ENCODE measurements around the gene ANKS6. TPM values are rescaled to one million over a fixed set of nuclear protein-coding genes. Genes with fewer than 3 reads are reported as not detected.
A peak's percentile ranks its signal among the peaks of the same experiment; 100 is the strongest.

ANKS6 gene
- total RNA-seq, 1 experiment from 2014 or later, result 46.3 TPM

DNA sequence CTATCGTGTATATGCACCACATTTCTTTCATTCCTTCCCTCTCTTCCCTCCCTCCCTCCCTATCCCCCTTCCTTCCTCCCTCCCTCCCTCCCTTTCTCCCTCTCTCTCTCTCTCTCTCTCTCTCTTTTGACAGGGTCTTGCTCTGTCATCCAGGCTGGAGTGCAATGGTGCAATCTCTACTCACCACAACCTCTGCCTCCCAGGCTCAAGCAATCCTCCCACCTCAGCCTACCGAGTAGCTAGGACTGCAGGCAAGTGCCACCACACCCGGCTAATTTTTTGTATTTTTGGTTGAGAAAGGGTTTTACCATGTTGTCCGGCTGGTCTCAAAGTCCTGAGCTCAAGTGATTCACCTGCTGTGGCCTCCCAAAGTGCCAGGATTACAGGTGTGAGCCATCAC, 1.1 kb upstream of the ANKS6 start:
- no peaks in the 10 kb centered on the region for H3K27me3 ChIP-seq (ENCODE audit: insufficient read depth, low read length)
- H3T11ph ChIP-seq (ENCODE audit: low read length), result no peak overlapping the region
- no peak overlapping the region for H4K8ac ChIP-seq (replicated peaks; ENCODE audit: insufficient read length, low read depth, low read length)
- Mint-ChIP-seq H3K4me3 (peak overlapping the region; percentile 25 to 60; a peak in 2 of 5 replicates), H3K4me1 (peaks cover 40 to 52% of the 10 kb centered on the region in 2 experiments), H3K27ac (no peak overlapping the region), H3K36me3 (ENCODE audit: insufficient read depth in 1 of 3, low read depth in 3 of 3) (peaks cover 8 to 16% (median 10%) of the 10 kb centered on the region in 3 experiments; a peak in 6 of 7 replicates), H3K9me3 (peaks cover 9 to 13% of the 10 kb centered on the region in 2 experiments), H3K27me3 (ENCODE audit: low read depth) (peaks cover 15% of the 10 kb centered on the region)
- WGBS (ENCODE audit: extremely low coverage, insufficient read length, low lambda C conversion rate), result no CpG with 5 or more reads among the region's 4 CpGs
- no peak overlapping the region for H3K18ac ChIP-seq (ENCODE audit: insufficient read length, low read depth, low read length)
- H3K56ac ChIP-seq (ENCODE audit: insufficient read length, low read depth, low read length), result no peak overlapping the region
- no peaks in the 10 kb centered on the region for H4K20me1 ChIP-seq (ENCODE audit: control insufficient read depth, insufficient read depth, insufficient read length)
- H2AFZ ChIP-seq (ENCODE audit: low read length), result no peak overlapping the region
- H3K79me2 ChIP-seq (ENCODE audit: insufficient read depth, low read length), result peaks cover 6% of the 10 kb centered on the region; the same call in 1 of the 2 replicates
- H4K5ac ChIP-seq (ENCODE audit: insufficient read length, low read depth, low read length), result no peak overlapping the region
- H3K14ac ChIP-seq (ENCODE audit: insufficient read depth, low read length), result no peak overlapping the region
- no peak overlapping the region for H2BK120ac ChIP-seq (ENCODE audit: low read depth, low read length, poor library complexity, severe bottlenecking)
- H3K4me2 ChIP-seq (ENCODE audit: insufficient read depth, insufficient read length, low read length), result no peak overlapping the region
- no peak overlapping the region for H3K4ac ChIP-seq (ENCODE audit: low read depth, low read length)
- H2BK20ac ChIP-seq (ENCODE audit: low read depth, low read length, poor library complexity, severe bottlenecking), result no peak overlapping the region
- peaks cover 8% of the 10 kb centered on the region for H3K23me2 ChIP-seq (ENCODE audit: insufficient read length, low read depth, low read length, poor library complexity, severe bottlenecking)
- TF ChIP-seq, protein P1, sequence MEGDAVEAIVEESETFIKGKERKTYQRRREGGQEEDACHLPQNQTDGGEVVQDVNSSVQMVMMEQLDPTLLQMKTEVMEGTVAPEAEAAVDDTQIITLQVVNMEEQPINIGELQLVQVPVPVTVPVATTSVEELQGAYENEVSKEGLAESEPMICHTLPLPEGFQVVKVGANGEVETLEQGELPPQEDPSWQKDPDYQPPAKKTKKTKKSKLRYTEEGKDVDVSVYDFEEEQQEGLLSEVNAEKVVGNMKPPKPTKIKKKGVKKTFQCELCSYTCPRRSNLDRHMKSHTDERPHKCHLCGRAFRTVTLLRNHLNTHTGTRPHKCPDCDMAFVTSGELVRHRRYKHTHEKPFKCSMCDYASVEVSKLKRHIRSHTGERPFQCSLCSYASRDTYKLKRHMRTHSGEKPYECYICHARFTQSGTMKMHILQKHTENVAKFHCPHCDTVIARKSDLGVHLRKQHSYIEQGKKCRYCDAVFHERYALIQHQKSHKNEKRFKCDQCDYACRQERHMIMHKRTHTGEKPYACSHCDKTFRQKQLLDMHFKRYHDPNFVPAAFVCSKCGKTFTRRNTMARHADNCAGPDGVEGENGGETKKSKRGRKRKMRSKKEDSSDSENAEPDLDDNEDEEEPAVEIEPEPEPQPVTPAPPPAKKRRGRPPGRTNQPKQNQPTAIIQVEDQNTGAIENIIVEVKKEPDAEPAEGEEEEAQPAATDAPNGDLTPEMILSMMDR (conservative IDR thresholded peaks at IDR 0.05), result no peak
- H3K23ac ChIP-seq (ENCODE audit: insufficient read length, low read depth, low read length), result no peak overlapping the region
- H2BK12ac ChIP-seq (ENCODE audit: insufficient read length, low read depth, low read length), result no peak overlapping the region
- no peaks in the 10 kb centered on the region; the same call in 1 of the 2 replicates for H3K4me1 ChIP-seq (ENCODE audit: insufficient read depth, low read length)
- no peak overlapping the region for H3K9ac ChIP-seq (ENCODE audit: extremely low read depth, insufficient read length, low read length)
- no peaks in the 10 kb centered on the region for H3K9me3 ChIP-seq (ENCODE audit: control insufficient read depth, low read depth, low read length)
- H4K91ac ChIP-seq (ENCODE audit: insufficient read length, low read depth, low read length), result no peak overlapping the region
- DNase-seq, result no peak
- no peak overlapping the region for H2BK15ac ChIP-seq (ENCODE audit: low read depth, low read length)
- no peak overlapping the region for H3K27ac ChIP-seq (ENCODE audit: insufficient read length, low read depth, low read length)
- no peak overlapping the region for H2AK5ac ChIP-seq (ENCODE audit: insufficient read length, low read length)
- no peaks in the 10 kb centered on the region for H3K79me1 ChIP-seq (ENCODE audit: insufficient read depth, low read depth, low read length, poor library complexity, severe bottlenecking)
- H2BK5ac ChIP-seq (ENCODE audit: insufficient read length, low read length), result no peak overlapping the region
